Measurements from ENCODE around the gene POLR2A. TPM values are rescaled to one million over a fixed set of nuclear protein-coding genes. Genes with fewer than 3 reads are reported as not detected.

Gene POLR2A
- total RNA-seq, 2 experiments from 2014 or later = 169 to 172 TPM

- no peak overlapping the region for H3K4me3 Mint-ChIP-seq
These were observed 42.9 kb upstream of the POLR2A start for GRCh38 chr17:7441266-7441665.

GRCh38 chr17:7442142-7442541 lies 42.0 kb upstream of the POLR2A start:
- no peak overlapping the region for H3K4me3 Mint-ChIP-seq
- peaks cover 73% of the 10 kb centered on the region for H3K27me3 Mint-ChIP-seq
- CTCF ChIA-PET = interaction anchor here (0.9 to 1.0 kb wide), 2 partner anchors 34 to 91 kb away, joined by 4 read pairs; no protein-coding TSS in a partner anchor

More at GRCh38 chr17:7441266-7441665, 42.9 kb upstream of the POLR2A start:
- DNase-seq = no peak
- Mint-ChIP-seq H3K27me3 (peaks cover 68% of the 10 kb centered on the region), H3K27ac (no peak overlapping the region), H3K36me3 (ENCODE audit: low read depth) (peaks cover 21% of the 10 kb centered on the region), H3K9me3 (no peaks in the 10 kb centered on the region), H3K4me1 (peaks cover 48% of the 10 kb centered on the region)
- CTCF ChIA-PET = interaction anchor here (0.6 to 3.7 kb wide), 5 partner anchors 34 to 120 kb away, joined by 3 to 18 read pairs (median 3); no protein-coding TSS in a partner anchor
- POLR2A ChIA-PET = interaction anchor here (1.1 to 14.4 kb wide), 5 partner anchors 12 to 142 kb away, joined by 3 to 232 read pairs (median 5); partner anchors contain the start of genes MPDU1, POLR2A, SLC35G6 and ZBTB4

GRCh38 chr17:7443499-7444485 lies 40.4 kb upstream of the POLR2A start:
- POLR2A ChIA-PET = interaction anchor here (1.2 to 14.4 kb wide), 8 partner anchors 8 to 244 kb away, joined by 3 to 232 read pairs (median 4); partner anchors contain the start of genes ACAP1, POLR2A, SLC35G6 and TMEM102
- Mint-ChIP-seq H3K27me3 (peaks cover 70% of the 10 kb centered on the region), H3K36me3 (ENCODE audit: low read depth) (peaks cover 15% of the 10 kb centered on the region), H3K27ac (no peak overlapping the region), H3K4me1 (peaks cover 30% of the 10 kb centered on the region), H3K9me3 (no peaks in the 10 kb centered on the region), H3K4me3 (no peak overlapping the region)
- CTCF ChIA-PET = interaction anchor here (0.6 to 5.7 kb wide), 7 partner anchors 8 to 145 kb away, joined by 3 to 30 read pairs (median 4); partner anchors contain the start of genes TMEM102 and ZBTB4
- no peak for DNase-seq

More at GRCh38 chr17:7442142-7442541, 42.0 kb upstream of the POLR2A start:
- Mint-ChIP-seq H3K36me3 (ENCODE audit: low read depth) (peaks cover 21% of the 10 kb centered on the region), H3K9me3 (no peaks in the 10 kb centered on the region), H3K4me1 (peaks cover 42% of the 10 kb centered on the region), H3K27ac (no peak overlapping the region)
- DNase-seq = no peak
- POLR2A ChIA-PET = interaction anchor here (1.5 to 14.4 kb wide), 3 partner anchors 11 to 40 kb away, joined by 5 to 232 read pairs (median 37); partner anchors contain the start of genes POLR2A, SLC35G6 and ZBTB4

- Mint-ChIP-seq H3K4me3 (peak within 1 kb of the TSS; percentile 59), H3K4me1 (peaks cover 26% of the 10 kb centered on the region), H3K27ac (no peak within 1 kb of the TSS), H3K9me3 (no peaks in the 10 kb centered on the region), H3K36me3 (ENCODE audit: low read depth) (peaks cover 11% of the 10 kb centered on the region), H3K27me3 (peaks cover 65% of the 10 kb centered on the region)
- CTCF ChIA-PET = interaction anchor here (0.6 to 5.7 kb wide), 5 partner anchors 9 to 144 kb away, joined by 3 to 30 read pairs (median 5); partner anchors contain the start of genes SENP3 and TMEM102
- peak; percentile 21 for DNase-seq
- POLR2A ChIA-PET = interaction anchor here (1.2 to 14.4 kb wide), 8 partner anchors 8 to 243 kb away, joined by 3 to 232 read pairs (median 4); partner anchors contain the start of genes ACAP1, POLR2A, SLC35G6 and TMEM102
These were observed 39.2 kb upstream of the POLR2A start, which contains the start of gene CHRNB1 for GRCh38 chr17:7444682-7445618. CHRNB1 (plus strand) TSS chr17:7445061; CDS start chr17:7445128, 67 bp downstream.

- Mint-ChIP-seq H3K9me3 (no peaks in the 10 kb centered on the region), H3K4me3 (peak overlapping the region; percentile 59), H3K36me3 (ENCODE audit: low read depth) (peaks cover 11% of the 10 kb centered on the region), H3K27me3 (peaks cover 59% of the 10 kb centered on the region), H3K27ac (no peak overlapping the region), H3K4me1 (peaks cover 20% of the 10 kb centered on the region)
- ChIA-PET POLR2A (interaction anchor here (4.5 to 14.4 kb wide), 3 partner anchors 10 to 36 kb away, joined by 29 to 232 read pairs (median 37); partner anchors contain the start of genes POLR2A, SLC35G6, TMEM102 and ZBTB4), CTCF (interaction anchor here (1.5 to 5.7 kb wide), 3 partner anchors 10 to 115 kb away, joined by 4 to 30 read pairs (median 12); partner anchors contain the start of genes SENP3 and TMEM102)
- DNase-seq = peak; percentile 34
These were observed 38.6 kb upstream of the POLR2A start for GRCh38 chr17:7445619-7445968.

- ChIA-PET CTCF (interaction anchor here (5.7 kb wide), 1 partner anchor 13 kb away, joined by 30 read pairs; the partner anchor contains the start of gene TMEM102), POLR2A (interaction anchor here (4.5 kb wide), 1 partner anchor 13 kb away, joined by 29 read pairs; the partner anchor contains the start of gene TMEM102)
- Mint-ChIP-seq H3K4me1 (peaks cover 18% of the 10 kb centered on the region), H3K36me3 (ENCODE audit: low read depth) (peaks cover 11% of the 10 kb centered on the region), H3K27ac (no peak overlapping the region), H3K9me3 (no peaks in the 10 kb centered on the region), H3K4me3 (no peak overlapping the region), H3K27me3 (peaks cover 37% of the 10 kb centered on the region)
- DNase-seq = no peak
These were observed 35.7 kb upstream of the POLR2A start for GRCh38 chr17:7448461-7448860.

- DNase-seq = no peak
- no peaks in the 10 kb centered on the region for H3K27me3 Mint-ChIP-seq
- H3K27ac Mint-ChIP-seq = no peak overlapping the region
- H3K9me3 Mint-ChIP-seq = no peaks in the 10 kb centered on the region
- peaks cover 24% of the 10 kb centered on the region for H3K4me1 Mint-ChIP-seq
- peaks cover 37% of the 10 kb centered on the region for H3K36me3 Mint-ChIP-seq (ENCODE audit: low read depth)
- CTCF ChIA-PET = no interaction called here
- H3K4me3 Mint-ChIP-seq = no peak overlapping the region
- POLR2A ChIA-PET = interaction anchor here (0.9 to 2.2 kb wide), 3 partner anchors 19 to 25 kb away, joined by 3 to 8 read pairs (median 5); partner anchors contain the start of genes POLR2A and ZBTB4
These were observed 24.1 kb upstream of the POLR2A start for GRCh38 chr17:7459961-7460545.

- H3K4me1 Mint-ChIP-seq = peaks cover 21% of the 10 kb centered on the region
- DNase-seq = no peak
- H3K4me3 Mint-ChIP-seq = no peak overlapping the region
- H3K27me3 Mint-ChIP-seq = no peaks in the 10 kb centered on the region
- CTCF ChIA-PET = interaction anchor here (1.4 to 1.6 kb wide), 2 partner anchors 24 to 25 kb away, joined by 3 to 6 read pairs; no protein-coding TSS in a partner anchor
- no peaks in the 10 kb centered on the region for H3K9me3 Mint-ChIP-seq
- no peak overlapping the region for H3K27ac Mint-ChIP-seq
- peaks cover 31% of the 10 kb centered on the region for H3K36me3 Mint-ChIP-seq (ENCODE audit: low read depth)
- POLR2A ChIA-PET = interaction anchor here (0.9 to 2.2 kb wide), 5 partner anchors 18 to 24 kb away, joined by 3 to 8 read pairs (median 5); partner anchors contain the start of genes POLR2A and ZBTB4
These were observed 23.1 kb upstream of the POLR2A start for GRCh38 chr17:7460850-7461660.

- no peak overlapping the region for H3K27ac Mint-ChIP-seq
- no peaks in the 10 kb centered on the region for H3K27me3 Mint-ChIP-seq
- H3K36me3 Mint-ChIP-seq (ENCODE audit: low read depth) = peaks cover 28% of the 10 kb centered on the region
- ChIA-PET POLR2A (interaction anchor here (0.5 to 2.1 kb wide), 3 partner anchors 17 to 32 kb away, joined by 3 to 12 read pairs (median 6); partner anchors contain the start of genes POLR2A and ZBTB4), CTCF (interaction anchor here (1.4 to 1.6 kb wide), 2 partner anchors 23 to 26 kb away, joined by 3 to 6 read pairs; no protein-coding TSS in a partner anchor)
- H3K4me3 Mint-ChIP-seq = no peak overlapping the region
- H3K4me1 Mint-ChIP-seq = peaks cover 11% of the 10 kb centered on the region
- no peak for DNase-seq
- no peaks in the 10 kb centered on the region for H3K9me3 Mint-ChIP-seq
These were observed 21.4 kb upstream of the POLR2A start for GRCh38 chr17:7462474-7463371.

- POLR2A ChIA-PET = interaction anchor here (1.9 to 2.1 kb wide), 2 partner anchors 16 to 21 kb away, joined by 6 to 12 read pairs; partner anchors contain the start of genes POLR2A and ZBTB4
- H3K27ac Mint-ChIP-seq = no peak overlapping the region
- no peaks in the 10 kb centered on the region for H3K27me3 Mint-ChIP-seq
- DNase-seq = no peak
- no peaks in the 10 kb centered on the region for H3K9me3 Mint-ChIP-seq
- CTCF ChIA-PET = no interaction called here
- H3K36me3 Mint-ChIP-seq (ENCODE audit: low read depth) = peaks cover 28% of the 10 kb centered on the region
- H3K4me3 Mint-ChIP-seq = no peak overlapping the region
- H3K4me1 Mint-ChIP-seq = peaks cover 11% of the 10 kb centered on the region
These were observed 20.8 kb upstream of the POLR2A start for GRCh38 chr17:7463372-7463846.

All from activated CD4-positive, alpha-beta memory T cell treated with anti-CD3 and anti-CD28 coated beads, Interleukin-2, amount 10 ng/mL, durations not matched to agents 7 days and 5 days (primary cell).